Fibroblast of mammary gland (primary cell): Measurements from ENCODE around the gene OR5C1.

Experiments used
- DNase-seq: peaks from one replicate; pipeline ENCODE4 v3.0.0-alpha.2; 2010; ENCODE audit warnings: low read depth
- H3K4me3 ChIP-seq: 2 replicates; pipeline ENCODE4 v1.5.1; 2011; ENCODE audit warnings: low read depth, mild to moderate bottlenecking, low read length, moderate library complexity; ENCODE audit not compliant: control insufficient read depth
- CTCF ChIP-seq: conservative IDR thresholded peaks from 2 replicates; pipeline ENCODE4 v1.5.1; 2011; ENCODE audit warnings: low read depth, low read length, inconsistent platforms; ENCODE audit not compliant: control insufficient read depth, insufficient read depth

Gene OR5C1

GRCh38 chr9:122810306-122810946 lies 21.7 kb downstream of the OR5C1 start:
- no peak overlapping the region for H3K4me3 ChIP-seq
- peak; percentile 68 for TF ChIP-seq CTCF
- DNase-seq, result peak; percentile 74

- TF ChIP-seq CTCF, result no peak
- DNase-seq, result no peak
- H3K4me3 ChIP-seq, result no peak overlapping the region
These were observed 24.0 kb downstream of the OR5C1 start for GRCh38 chr9:122812736-122813135.

GRCh38 chr9:122814545-122814944 lies 25.8 kb downstream of the OR5C1 start:
- no peak for TF ChIP-seq CTCF
- no peak for DNase-seq
- H3K4me3 ChIP-seq, result no peak overlapping the region

- peak; percentile 10 for DNase-seq
- no peak for TF ChIP-seq CTCF
- no peak overlapping the region for H3K4me3 ChIP-seq
These were observed 26.8 kb downstream of the OR5C1 start for GRCh38 chr9:122815544-122815943.

- TF ChIP-seq CTCF, result no peak
- H3K4me3 ChIP-seq, result no peak overlapping the region
- DNase-seq, result no peak
These were observed 27.6 kb downstream of the OR5C1 start for GRCh38 chr9:122816163-122816867.

- DNase-seq, result peak; percentile 27
- no peak for TF ChIP-seq CTCF
- H3K4me3 ChIP-seq, result no peak overlapping the region
These were observed 30.6 kb downstream of the OR5C1 start for GRCh38 chr9:122819326-122819725.
